ENCODE results near the gene CDH5.
"Not testable (repeated sequence)": the region's sequence is repeated elsewhere in the genome, so short reads cannot be mapped to it uniquely, and the experiment has no call there.

CDH5 gene

DNA sequence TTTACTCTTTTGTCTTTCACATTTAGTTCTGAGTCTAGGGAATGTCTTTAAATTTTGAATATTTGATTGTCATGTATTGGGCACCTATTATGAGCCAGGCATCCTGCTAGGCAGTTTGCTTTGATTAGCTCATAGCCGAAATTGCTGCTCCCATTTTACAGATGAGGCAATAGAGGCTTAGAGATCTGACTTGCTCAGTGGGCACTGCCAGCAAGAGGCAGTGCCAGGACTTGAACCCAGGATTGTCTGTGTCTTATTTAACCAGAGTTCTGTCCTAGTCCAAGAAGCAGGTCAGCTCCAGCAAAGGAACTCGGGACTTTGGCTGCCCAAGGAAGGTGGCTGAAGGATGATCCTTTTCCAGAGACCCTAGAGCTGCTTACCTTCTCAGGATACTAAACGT, 85.1 kb downstream of the CDH5 start:
- Histone ChIP-seq H3K4me1 (ENCODE audit: control insufficient read depth, insufficient read depth, low read length) (no peaks in the 10 kb centered on the region), H3K9me3 (ENCODE audit: control insufficient read depth, low read length) (no peaks in the 10 kb centered on the region), H3K27me3 (ENCODE audit: control insufficient read depth, insufficient read depth, low read length, poor library complexity, severe bottlenecking) (no peaks in the 10 kb centered on the region), H3K36me3 (ENCODE audit: control insufficient read depth, insufficient read depth, low read length) (no peaks in the 10 kb centered on the region), H3K4me3 (ENCODE audit: insufficient read depth, low read depth, low read length) (no peak overlapping the region), H3K27ac (ENCODE audit: insufficient read depth, low read depth, low read length, poor library complexity, severe bottlenecking) (no peak overlapping the region)
- WGBS, 2 experiments = 89 to 90% methylated on average over 3 of the region's 3 CpGs

DNA sequence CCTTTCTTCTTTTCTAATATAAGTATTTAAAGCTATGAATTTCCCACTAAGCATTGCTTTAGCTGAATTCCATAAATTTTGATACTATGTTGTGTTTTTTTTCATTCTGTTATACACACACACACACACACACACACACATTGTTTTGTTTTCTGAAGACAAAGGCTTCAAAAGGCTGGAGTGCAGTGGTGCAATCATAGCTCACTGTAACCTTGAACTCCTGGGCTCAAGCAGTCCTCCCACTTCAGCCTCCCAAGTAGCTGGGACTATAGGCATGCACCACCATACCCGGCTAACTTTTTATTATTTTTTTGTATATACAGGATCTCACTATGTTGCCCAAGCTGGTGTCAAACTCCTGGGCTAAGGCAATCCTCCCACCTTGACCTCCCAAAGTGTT, 86.7 kb downstream of the CDH5 start:
- H3K4me1 ChIP-seq (ENCODE audit: control insufficient read depth, insufficient read depth, low read length); H3K36me3 ChIP-seq (ENCODE audit: control insufficient read depth, insufficient read depth, low read length); H3K27me3 ChIP-seq (ENCODE audit: control insufficient read depth, insufficient read depth, low read length, poor library complexity, severe bottlenecking); H3K4me3 ChIP-seq (ENCODE audit: insufficient read depth, low read depth, low read length); H3K27ac ChIP-seq (ENCODE audit: insufficient read depth, low read depth, low read length, poor library complexity, severe bottlenecking); H3K9me3 ChIP-seq (ENCODE audit: control insufficient read depth, low read length): not testable (repeated sequence)
- 40 to 95% methylated on average over 1 of the region's 1 CpG for WGBS, 2 experiments

All from ectodermal cell (in vitro differentiated cells).